NCI-H2171 treated with DMSO at 0.1 percent for 48 hours (cell line): ENCODE data around the gene DAD1.
"Not testable (repeated sequence)": the region's sequence is repeated elsewhere in the genome, so short reads cannot be mapped to it uniquely, and the experiment has no call there.

ENCODE experiments used
- DNase-seq: peaks from one replicate; lab custom pipeline; 2025; lab: John Stamatoyannopoulos, UW

DAD1 gene

DNA sequence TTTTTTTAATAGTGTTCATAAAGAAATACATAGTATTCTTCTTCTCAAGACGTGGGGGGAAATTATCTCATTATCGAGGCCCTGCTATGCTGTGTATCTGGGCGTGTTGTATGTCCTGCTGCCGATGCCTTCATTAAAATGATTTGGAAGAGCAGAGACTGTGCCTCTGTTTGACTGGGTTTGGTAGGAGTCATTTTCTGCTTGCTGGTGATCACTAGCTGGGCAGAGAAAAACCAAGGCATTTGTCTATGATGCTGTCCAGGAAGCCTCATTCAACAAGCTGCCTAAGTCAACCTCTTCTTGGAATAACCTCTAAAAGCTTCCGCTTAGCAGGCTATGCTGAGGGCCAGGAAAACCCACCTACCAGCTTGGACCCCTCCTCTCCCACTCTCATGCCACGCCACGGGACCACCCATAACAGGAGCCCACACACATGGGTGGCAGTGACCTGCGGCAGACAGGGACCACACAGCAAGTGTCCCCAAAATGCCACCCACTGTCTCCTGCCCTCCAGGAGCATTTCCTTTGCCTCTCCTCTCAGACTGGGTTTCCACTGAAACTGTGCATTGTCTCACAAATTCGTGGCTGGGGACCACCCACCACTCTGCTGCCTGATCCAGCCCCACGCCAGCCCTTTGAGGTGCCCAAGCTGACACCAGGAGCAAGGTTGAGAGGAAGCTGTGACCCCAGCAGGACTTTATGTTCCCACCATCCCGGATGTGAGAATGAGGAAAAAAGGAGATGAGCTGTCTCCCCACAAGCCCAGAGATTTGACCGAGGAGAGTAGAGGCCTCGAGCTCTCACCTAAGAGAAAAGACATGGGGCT lies 36.8 kb downstream of the DAD1 start:
- no peak for DNase-seq

DNA sequence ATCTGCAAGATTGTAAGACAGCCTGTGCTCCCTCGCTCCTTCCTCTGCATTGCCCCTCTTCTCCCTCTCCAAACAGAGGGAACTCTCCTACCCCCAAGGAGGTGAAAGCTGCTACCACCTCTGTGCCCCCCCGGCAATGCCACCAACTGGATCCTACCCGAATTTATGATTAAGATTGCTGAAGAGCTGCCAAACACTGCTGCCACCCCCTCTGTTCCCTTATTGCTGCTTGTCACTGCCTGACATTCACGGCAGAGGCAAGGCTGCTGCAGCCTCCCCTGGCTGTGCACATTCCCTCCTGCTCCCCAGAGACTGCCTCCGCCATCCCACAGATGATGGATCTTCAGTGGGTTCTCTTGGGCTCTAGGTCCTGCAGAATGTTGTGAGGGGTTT lies 37.4 kb downstream of the DAD1 start:
- peak; percentile 59 for DNase-seq

DNA sequence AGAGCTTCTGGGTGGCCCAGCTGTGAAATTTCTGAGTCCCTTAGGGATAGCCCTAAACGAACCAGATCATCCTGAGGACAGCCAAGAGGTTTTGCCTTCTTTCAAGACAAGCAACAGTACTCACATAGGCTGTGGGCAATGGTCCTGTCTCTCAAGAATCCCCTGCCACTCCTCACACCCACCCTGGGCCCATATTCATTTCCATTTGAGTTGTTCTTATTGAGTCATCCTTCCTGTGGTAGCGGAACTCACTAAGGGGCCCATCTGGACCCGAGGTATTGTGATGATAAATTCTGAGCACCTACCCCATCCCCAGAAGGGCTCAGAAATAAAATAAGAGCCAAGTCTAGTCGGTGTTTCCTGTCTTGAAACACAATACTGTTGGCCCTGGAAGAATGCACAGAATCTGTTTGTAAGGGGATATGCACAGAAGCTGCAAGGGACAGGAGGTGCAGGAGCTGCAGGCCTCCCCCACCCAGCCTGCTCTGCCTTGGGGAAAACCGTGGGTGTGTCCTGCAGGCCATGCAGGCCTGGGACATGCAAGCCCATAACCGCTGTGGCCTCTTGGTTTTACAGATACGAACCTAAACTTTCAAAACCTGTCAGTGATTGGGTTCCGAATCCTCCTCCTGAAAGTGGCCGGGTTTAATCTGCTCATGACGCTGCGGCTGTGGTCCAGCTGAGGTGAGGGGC lies 38.9 kb downstream of the DAD1 start:
- peak; percentile 82 for DNase-seq

DNA sequence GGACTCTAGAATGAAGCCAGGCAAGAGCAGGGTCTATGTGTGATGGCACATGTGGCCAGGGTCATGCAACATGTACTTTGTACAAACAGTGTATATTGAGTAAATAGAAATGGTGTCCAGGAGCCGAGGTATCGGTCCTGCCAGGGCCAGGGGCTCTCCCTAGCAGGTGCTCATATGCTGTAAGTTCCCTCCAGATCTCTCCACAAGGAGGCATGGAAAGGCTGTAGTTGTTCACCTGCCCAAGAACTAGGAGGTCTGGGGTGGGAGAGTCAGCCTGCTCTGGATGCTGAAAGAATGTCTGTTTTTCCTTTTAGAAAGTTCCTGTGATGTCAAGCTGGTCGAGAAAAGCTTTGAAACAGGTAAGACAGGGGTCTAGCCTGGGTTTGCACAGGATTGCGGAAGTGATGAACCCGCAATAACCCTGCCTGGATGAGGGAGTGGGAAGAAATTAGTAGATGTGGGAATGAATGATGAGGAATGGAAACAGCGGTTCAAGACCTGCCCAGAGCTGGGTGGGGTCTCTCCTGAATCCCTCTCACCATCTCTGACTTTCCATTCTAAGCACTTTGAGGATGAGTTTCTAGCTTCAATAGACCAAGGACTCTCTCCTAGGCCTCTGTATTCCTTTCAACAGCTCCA lies 39.6 kb downstream of the DAD1 start:
- no peak for DNase-seq

GRCh38 chr14:22547948-22548750 lies 40.9 kb downstream of the DAD1 start:
- peak; percentile 40 for DNase-seq

- no peak for DNase-seq
Measured at GRCh38 chr14:22547313-22547947, 41.6 kb downstream of the DAD1 start.

DNA sequence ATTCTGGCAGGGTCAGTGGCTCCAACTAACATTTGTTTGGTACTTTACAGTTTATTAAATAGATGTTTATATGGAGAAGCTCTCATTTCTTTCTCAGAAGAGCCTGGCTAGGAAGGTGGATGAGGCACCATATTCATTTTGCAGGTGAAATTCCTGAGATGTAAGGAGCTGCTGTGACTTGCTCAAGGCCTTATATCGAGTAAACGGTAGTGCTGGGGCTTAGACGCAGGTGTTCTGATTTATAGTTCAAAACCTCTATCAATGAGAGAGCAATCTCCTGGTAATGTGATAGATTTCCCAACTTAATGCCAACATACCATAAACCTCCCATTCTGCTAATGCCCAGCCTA lies 42.3 kb downstream of the DAD1 start:
- no peak for DNase-seq

DNA sequence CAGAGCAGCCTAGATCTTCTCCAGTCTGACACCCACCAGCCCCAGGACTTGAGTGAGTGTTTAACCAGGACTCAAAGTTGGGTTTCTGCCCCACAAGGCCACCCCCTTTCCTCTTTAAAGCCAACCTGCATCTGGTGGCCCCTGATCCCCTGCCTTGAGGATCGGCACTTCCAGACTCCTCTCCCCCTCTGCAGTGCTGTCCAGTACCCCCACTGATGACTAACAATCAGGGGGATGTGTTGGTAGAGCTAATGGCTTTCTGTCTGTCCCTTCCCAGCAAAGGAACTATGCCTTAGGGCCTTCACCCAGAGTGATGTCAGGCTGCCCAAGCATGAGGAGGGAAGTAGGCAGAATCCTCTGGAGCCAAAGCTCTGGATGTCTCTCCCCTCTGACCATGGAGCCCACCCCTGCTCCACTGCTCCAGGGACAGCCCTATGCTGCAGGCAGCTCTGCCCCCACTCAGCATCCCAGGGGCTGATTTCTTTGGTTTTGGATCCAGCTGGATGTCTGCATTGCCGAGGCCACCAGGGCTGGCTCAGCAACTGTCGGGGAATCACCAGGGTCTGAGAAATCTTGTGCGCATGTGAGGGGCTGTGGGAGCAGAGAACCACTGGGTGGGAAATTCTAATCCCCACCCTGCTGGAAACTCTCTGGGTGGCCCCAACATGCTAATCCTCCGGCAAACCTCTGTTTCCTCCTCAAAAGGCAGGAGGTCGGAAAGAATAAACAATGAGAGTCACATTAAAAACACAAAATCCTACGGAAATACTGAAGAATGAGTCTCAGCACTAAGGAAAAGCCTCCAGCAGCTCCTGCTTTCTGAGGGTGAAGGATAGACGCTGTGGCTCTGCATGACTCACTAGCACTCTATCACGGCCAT lies 42.9 kb downstream of the DAD1 start:
- DNase-seq = no peak

DNA sequence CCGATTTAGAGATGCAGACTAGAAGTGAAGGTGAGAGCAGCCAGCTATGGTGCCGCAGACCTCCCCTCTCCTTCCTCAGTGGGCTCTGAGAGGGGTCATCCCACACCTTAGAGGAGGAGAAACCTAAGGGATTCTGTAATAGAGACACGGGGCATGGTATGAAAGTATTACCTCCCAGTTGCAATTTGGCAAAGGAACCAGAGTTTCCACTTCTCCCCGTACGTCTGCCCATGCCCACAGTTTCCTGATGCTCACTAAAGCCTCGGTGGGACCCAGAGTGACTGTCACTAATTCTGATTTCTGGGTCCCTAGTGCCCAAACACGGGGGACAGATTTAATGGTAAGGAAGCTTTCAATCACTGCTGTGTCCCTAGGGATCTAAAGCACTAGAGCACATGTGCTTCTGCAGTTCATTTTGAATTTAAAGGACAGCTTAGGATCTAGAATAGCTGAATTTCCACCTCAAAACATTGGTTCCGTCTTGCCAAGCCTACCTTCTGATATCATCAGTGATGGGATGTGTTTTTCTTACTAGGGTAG lies 44.1 kb downstream of the DAD1 start:
- DNase-seq = no peak

DNA sequence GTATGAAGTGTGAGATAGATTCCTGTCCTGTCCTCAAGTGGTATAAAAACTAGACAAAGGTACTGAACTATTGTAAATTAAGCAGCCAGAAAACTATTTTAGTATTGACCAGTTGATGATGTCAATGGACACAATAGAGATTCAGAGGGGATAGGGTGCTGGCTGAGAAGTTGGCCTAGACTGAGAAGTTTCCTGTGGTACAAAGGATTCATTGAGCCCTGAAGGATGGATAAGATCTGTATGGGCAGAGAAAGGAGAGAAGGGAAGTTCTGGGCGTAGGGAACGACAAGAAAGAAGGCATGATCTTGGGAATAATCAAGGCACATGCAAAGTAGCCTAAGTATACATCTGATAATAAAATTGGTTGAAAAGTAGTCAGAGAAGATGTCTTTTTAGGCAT lies 44.6 kb downstream of the DAD1 start:
- DNase-seq = no peak

GRCh38 chr14:22543570-22544357 lies 45.3 kb downstream of the DAD1 start:
- DNase-seq = not testable (repeated sequence)

- no peak for DNase-seq
Measured at GRCh38 chr14:22542360-22542759, 46.7 kb downstream of the DAD1 start.

DNA sequence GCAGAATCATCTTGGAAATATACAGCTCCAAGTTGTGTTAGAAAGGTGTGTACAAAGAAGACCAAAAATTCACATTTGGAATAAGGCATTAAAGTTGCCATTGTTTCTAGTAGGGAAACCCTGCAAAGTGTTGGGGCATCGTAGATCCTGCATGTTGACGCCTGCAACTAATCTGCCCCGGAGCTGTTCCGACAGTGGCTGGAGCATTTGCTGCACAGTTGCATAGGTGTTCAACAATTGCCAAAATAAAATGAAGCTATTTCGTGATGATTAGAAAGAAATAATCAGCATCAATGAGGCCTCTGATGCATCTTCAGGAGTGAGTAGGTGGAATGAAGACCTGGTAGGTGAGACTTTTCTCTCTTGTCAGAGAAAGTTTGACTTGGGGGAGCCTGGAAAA lies 47.3 kb downstream of the DAD1 start:
- DNase-seq = no peak

DNA sequence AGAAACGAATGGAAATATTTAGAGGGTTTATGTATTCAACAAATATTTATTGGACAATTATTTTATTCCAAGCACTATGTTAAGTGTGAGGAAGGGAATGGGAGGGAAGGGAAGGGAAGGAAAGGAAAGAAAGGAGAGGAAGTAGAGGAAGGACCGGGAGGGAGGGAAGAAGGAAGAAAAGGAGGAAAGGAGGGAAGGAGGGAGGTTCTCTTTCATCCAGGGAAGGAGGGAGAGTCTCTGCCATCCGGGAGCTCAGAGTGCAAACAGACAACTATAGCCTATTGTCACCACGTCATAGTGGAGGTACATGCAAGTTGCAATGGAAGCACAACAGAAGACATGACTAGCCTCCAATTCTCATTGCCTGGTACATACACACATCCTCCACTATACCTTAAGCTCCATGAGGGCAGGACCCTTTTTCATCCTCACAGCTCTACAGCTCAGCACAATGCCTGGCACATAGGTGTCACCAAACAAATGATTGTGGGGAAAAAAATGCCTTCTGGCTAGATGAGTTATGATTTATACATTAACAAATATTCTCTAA lies 48.1 kb downstream of the DAD1 start:
- DNase-seq = no peak

- no peak for DNase-seq
Measured at GRCh38 chr14:22540293-22540692, 48.7 kb downstream of the DAD1 start.

- DNase-seq = no peak
Measured at GRCh38 chr14:22539831-22540230, 49.2 kb downstream of the DAD1 start.

DNA sequence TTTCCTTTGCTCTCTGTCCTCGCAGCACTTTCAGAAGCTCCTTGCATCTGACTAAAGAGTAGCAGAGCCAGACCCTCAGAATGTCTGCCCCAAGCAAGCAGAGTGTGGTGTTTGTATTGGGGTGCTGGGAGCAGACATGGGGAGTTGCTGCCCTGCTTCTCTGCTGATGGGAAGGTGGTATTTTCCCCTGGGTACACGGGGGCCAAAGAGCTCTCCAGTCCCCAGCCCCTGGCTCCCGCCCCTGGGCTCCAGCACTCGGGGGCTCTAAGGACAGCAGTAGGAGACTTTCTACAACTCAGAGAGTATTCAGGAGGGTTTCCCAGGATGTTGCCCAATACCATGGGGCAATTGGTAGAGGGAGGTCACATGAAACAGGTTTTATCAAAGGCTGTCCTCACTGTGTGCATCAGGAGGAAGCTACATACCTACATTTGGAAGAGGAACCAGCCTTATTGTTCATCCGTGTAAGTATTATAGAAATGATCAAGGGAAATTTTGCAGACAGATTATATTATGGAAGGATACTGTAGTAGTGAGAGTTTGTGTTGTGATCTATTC lies 50.3 kb downstream of the DAD1 start:
- no peak for DNase-seq

- no peak for DNase-seq
Measured at GRCh38 chr14:22537436-22538310, 51.4 kb downstream of the DAD1 start.
